HG03342 (cell line): ENCODE results near the gene MICAL3.
"Not testable (repeated sequence)": the region's sequence is repeated elsewhere in the genome, so short reads cannot be mapped to it uniquely, and the experiment has no call there.

Source experiments
- ATAC-seq: cut with Tn5 transposase; IDR thresholded peaks from one replicate; pipeline ENCODE4 v1.9.1; 2021; ENCODE audit warnings: mild to moderate bottlenecking, moderate library complexity; ENCODE audit not compliant: unreplicated experiment

Gene MICAL3

DNA sequence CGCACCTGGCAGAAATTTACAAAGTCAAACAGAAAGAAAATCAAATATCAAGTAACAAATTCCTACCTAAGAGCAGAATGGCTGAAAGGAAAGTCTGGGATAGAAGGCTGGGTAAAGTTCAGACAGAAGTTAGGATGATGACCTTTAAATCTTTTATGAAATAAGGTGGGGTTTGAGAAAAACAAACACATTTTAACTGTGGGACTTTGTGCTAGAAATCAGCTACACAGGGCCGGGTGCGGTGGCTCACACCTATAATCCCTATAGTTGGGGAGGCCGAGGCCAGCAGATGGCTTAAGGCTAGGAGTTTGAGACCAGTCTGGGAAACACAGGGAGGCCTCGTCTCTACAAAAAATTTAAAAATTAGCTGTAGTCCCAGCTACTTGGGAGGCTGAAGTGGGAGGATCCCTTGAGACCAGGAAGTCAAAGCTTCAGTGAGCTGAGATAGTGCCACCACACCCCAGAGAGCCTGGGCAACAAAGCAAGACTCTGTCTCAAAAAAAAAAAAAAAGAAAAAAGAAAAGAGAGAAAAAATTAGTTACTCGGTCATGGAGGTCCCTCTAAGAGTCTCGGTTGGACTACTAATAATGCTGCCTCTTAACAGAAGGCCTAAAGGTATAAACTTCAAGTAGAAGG, 130.3 kb downstream of the MICAL3 start:
- no peak for ATAC-seq

DNA sequence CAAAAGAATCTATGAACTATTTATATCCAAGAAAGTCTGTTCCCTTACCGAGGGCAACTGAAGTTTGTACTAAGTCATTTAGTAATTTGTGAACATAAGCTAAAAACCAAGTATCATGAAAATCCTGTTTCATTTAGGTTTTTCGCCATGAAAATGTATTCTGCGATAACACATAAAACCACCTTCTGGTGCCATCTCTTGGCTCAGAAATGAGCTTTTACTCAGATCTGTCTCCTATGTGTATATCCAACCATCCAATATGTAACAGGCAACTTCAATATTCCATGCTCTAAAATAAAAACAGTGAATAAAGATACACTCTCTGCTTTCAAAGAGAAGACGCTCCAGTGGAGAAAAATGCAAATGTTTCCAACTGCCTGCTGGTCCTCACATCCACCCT, 132.0 kb downstream of the MICAL3 start:
- ATAC-seq = no peak

DNA sequence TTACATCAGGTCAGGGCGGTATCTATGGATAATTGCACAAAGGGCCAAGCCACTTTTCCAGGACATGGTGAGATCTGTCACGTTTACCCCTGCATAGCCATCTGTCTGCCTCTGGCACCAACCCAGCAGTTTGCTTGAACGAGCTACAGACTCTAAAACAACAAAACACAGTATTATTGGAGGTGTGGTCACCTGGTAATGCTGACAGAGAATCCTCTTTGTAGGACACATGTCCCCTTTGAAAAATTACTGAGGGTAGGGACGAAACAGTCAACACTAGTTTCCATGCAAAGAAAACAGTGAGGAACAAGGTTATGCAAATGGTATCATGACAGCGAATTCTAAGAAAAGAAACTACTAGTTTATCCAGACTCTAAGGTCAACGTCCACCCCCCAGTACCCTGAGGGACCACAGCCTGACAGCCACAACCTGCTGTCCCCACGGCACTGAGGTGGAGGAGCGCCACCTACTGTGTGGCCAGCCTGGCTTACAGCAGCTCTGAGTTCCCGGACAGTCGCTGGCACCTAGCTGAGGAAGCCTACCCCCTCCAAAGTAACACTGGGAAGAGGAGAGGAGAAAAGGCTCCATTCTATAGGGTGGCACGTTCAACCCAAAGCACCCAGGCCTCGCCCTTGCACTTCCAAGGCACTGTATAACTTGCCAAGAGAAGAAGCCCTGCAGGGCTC, 132.7 kb downstream of the MICAL3 start:
- ATAC-seq = no peak

DNA sequence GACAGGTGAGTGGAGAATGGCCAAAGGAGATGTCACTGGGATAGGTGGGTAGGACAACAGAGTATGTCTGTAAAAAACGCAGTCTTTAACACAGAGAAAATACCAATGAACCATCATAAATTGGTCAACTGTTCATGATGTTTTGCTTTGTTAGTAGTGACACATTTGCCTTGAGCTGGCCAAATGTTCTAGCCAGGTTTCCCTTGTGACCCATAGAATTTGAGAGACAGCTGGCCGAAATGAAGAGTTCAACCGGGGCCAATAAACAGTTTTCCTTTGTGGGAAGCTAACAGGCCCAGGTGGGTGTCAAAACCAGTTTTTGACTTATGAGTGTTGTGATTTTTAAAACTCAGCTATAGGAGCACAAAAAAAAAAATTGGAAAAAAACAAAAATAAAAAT, 133.5 kb downstream of the MICAL3 start:
- ATAC-seq = no peak

DNA sequence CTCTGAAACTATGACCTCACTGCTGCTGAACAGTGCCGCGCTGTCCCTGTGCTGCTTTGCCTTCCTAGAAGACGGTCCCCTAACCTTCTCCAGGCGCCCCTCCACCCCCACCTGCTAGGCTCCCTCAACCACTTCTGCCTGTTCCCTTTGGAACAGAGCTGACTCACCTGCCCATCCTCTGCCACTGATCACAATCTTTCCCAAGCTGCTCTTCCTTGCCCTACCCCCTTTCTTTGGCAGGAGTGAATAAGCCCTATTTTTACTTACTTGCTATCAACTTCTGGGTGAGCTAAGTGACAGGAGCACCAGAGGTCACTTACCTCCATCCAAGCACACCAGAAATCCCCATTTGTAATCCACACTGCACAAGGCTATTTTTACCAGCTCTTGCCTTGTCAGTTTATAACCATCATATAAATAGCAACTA, 134.1 kb downstream of the MICAL3 start:
- no peak for ATAC-seq

DNA sequence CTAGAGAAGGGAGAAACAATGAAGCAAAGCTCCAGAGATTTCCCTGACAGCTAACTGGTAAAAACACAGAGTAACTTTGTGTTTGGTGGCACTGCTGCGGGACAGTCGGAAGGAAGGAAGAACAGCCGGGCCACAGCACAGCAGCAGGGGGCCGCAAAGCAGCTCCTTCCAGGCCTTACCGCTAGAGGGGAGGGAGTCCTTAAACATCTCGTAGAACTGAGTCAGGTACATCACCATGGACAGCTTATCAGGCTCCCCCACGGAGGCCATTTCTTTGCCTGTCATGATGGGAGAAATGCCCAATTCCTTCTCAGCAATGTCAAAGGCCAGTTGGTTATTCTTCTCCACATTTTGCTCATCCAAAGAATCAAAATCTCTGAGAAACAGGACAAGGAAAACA, 135.5 kb downstream of the MICAL3 start:
- no peak for ATAC-seq

DNA sequence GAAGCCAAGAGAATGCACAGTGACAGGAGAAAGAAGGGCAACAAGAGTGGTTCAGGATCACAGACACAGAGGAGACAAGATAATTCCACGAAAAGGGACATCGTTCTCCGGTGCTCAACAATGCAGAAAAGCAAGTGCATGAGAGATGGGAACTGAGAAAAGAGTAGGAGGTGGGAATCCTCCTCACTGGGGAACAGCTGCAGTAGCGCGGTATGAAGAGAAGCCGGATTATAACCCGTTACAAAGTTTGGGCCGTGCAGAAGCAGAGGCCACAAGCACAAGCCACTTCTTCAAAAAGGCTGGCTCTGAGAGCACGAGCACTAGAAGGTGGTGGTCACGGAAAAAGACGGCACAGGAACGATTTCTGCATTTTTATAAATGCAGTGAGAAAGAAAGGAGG, 135.9 kb downstream of the MICAL3 start:
- ATAC-seq = no peak

DNA sequence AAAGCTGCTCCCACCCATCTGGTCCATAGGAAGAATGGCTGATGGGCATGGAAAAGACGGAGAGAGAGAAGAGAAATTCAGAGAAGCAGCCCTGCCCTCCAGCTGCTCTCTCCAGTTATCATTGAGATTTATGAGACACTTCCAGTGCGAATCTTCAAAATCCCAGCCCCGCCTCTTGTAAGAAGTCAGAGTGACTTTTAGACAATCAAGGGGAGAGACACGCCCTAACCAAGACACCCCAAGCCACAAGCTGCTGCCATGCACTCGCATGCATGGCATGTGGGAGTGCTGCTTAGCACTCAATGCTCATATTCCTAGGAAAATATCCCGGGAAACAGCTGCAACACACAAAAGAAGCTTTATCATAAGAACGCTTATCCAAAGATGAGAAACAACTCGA, 139.5 kb downstream of the MICAL3 start:
- no peak for ATAC-seq

DNA sequence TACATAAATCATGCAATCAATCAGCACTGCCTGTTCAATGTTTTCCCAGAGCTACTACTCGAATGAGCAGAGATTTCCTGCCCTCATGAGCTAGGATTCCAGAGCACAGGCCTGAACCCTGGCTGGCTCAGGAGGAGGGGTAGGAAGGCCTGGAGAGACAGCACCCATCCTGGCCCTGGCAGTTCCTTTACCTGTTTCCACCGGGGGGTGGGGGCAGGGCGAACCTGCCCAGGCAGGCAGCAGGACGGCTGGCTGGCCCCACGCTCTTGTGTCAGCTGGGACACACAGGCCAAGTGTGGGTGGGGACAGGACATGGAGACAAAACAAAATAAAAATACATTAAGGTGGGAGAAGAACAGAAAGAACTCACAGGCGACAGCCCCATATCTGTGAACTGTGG, 140.3 kb downstream of the MICAL3 start:
- no peak for ATAC-seq

DNA sequence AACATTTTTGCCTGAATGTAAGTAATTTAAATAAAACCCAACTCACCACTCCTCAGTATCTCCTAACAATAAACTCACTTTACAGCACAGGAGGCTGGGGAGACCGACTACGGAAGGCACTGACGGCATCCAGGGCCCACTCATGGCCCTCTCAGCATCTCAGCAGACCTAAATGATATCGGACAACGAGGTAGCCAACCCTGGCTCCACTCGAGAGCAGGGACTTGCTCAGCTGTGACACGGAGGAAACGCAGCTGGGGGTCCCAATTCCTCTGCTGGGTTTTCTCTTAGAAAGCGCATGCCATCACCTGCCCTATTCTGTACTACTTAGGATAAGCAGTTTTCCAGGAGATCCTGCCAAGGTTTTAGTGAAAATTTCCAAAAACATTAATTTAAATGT, 141.0 kb downstream of the MICAL3 start:
- no peak for ATAC-seq

DNA sequence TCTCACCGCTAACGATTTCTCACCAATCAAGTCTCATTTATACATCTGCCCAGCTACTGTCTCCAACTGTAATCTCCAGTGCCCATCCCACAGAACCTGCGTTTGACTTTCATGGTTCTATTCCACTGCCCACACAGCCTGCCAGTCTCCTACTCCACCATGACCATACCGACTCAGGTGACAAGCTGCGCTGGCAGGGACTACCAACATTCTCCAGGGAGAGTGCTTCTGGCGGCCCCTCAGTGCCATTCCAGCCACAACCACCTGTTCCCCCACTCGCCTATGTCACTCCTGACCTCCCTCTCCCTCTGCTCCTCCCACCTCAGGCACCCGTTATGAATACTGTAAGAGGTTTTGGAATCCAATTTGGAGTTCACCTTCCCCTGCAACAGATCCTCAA, 141.6 kb downstream of the MICAL3 start:
- no peak for ATAC-seq

DNA sequence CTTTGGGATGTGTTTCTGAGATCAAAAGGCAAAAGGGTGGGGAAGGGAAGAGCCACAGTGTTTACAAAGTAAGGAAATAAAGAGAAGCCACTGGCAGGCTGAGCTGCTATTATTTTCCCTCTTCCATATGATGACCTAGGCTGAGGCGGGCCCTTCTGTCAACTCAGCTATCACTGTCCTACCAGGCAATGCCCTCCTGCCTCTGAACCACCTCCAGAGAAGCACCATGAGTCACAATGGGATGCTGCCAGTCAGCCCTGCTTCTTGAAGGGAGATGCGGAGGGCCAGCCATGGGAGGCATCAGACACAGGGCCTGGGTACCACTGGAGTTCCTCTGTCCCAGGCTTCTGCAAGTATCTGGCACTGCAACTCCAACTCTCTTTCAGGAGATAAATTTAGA, 142.2 kb downstream of the MICAL3 start:
- ATAC-seq = no peak

DNA sequence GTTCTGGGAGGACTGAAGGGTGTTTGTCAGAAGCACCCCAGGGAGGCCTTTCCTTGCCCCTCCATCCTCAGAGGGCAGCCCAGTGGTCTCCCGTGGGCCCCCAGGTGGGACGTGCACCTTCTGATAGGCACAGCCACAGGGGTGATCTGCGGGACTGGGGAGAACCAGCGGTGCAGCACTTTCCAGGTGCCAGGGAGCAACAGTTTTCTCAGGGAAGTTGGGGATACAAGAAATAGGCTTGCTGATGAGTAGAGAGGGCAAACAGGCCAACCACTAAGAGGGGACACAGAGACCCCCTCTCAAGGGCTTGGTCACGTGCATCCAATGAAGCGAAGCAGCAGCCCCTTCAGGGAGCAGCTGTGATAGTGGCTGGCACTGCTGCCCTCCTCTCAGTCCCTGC, 143.0 kb downstream of the MICAL3 start:
- no peak for ATAC-seq

DNA sequence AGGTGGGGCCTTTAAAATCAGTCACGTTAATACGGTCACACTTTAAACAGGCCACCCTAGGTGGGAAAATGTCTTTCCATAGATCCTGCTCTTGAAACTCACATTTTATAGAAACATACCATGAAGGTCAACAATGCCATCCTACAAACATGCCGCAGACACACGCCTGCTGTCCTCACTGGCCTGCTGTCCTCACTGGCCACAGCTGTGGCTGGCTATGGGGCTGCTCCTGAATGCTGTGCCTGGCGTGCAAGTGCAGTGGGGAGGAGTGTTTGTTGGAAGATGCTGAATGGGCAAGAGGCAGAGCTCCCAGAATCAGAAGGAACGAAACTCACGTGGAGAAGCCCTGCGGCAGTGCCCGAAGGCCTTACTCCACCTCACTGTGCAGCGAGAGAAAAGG, 143.9 kb downstream of the MICAL3 start:
- ATAC-seq = no peak

DNA sequence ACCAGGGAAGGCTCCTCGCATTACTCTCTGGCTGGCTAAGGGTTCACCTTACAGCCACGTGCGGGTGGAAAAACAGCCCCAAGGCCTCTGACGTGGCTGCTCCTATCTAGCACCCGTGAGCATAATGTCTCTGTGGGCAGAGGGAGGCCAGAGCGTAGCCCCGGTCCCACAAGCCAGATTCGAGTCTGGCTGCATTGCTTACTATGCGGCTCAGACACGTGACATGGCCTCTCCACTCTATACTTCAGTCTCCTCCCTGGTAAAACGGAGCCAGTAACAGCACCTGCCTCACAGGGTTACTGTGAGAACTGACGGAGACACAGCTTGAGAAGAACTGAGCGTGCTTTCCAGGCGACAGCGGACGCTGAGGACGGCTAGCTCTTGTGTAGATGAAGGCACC, 144.3 kb downstream of the MICAL3 start:
- ATAC-seq = no peak

DNA sequence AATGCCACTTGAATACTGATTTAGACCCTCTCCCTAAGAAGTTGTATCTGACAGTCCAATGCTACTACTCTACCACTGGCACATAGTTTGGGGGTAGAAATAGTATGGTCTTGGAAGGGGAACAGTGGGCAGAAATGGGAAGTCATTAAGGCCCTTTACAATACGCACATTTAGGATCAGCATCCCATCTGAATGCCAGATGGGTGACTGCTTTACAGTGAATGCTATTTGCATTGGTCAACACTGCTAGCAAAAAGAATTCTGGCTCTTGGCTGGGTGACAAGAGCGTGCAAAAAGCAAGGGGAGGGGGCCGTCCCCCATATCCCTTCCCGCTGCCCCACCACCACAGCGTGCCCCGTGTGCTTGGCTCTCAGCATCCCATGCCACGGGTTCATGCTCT, 145.4 kb downstream of the MICAL3 start:
- no peak for ATAC-seq

DNA sequence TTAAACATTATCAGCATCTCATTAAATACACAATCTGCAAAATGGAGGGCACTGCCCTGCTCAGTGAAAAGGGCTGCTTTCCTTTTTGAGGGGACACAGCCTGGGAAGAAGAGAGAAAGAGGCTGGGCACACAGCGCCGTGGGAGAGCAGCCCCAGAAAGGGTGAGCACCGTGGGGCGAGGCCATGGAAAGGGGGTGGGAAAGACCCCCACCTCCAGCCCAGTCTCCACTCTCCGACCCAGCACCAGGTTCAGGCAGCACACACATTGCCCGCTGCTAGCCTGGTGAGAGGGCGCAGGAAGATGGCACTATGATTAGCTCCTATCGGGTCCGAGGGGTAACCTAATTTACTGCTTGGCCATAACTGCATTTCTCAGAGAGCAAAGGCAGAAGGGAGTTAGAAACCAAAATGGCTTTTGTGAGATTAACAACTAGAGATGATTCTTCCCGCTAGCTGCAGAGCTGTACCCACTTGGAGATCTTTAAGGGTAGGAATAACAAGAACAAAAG, 146.1 kb downstream of the MICAL3 start:
- no peak for ATAC-seq

DNA sequence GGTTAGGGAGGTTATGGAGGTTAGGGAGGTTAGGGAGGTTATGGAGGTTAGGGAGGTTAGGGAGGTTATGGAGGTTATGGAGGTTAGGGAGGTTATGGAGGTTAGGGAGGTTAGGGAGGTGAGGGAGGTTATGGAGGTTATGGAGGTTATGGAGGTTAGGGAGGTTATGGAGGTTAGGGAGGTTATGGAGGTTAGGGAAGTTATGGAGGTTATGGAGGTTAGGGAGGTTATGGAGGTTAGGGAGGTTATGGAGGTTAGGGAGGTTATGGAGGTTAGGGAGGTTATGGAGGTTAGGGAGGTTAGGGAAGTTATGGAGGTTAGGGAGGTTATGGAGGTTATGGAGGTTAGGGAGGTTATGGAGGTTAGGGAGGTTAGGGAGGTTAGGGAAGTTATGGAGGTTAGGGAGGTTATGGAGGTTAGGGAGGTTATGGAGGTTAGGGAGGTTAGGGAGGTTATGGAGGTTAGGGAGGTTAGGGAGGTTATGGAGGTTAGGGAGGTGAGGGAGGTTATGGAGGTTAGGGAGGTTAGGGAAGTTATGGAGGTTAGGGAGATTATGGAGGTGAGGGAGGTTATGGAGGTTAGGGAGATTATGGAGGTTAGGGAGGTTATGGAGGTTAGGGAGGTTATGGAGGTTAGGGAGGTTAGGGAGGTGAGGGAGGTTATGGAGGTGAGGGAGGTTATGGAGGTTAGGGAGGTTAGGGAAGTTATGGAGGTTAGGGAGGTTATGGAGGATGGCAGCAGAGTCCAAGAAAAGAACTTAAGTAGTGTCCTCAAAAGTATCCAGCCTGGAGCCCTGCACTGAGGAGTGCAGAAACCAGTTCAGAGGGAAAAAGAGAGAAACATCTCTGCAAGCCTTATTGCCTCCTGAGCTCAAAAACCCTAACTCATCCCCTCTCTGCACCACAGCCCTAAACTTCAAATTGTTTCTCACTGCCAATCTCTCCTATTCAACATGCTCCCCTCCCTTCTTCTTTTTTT, 147.2 kb downstream of the MICAL3 start:
- ATAC-seq = not testable (repeated sequence)

DNA sequence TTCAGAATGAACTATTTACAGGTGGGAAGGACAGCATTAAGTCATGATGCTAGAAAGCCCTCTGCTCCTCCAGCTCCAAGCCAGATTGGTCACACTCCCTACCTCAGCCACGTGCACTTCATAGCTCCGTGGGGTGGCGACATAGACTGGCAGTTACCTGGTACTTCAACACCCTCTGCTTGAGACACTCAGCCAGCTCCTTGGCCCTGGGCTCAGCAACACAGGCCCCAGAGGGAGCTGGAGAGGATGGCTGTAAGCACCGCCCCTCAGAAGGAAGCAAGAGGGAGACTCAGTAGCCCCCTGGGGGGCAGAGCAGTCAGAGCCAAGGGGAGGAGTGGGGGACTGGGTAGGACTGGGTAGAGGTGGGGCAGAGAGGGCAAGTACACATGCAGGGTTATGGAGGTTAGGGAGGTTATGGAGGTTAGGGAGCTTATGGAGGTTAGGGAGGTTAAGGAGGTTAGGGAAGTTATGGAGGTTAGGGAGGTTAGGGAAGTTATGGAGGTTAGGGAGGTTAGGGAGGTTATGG, 148.0 kb downstream of the MICAL3 start:
- ATAC-seq = no peak

DNA sequence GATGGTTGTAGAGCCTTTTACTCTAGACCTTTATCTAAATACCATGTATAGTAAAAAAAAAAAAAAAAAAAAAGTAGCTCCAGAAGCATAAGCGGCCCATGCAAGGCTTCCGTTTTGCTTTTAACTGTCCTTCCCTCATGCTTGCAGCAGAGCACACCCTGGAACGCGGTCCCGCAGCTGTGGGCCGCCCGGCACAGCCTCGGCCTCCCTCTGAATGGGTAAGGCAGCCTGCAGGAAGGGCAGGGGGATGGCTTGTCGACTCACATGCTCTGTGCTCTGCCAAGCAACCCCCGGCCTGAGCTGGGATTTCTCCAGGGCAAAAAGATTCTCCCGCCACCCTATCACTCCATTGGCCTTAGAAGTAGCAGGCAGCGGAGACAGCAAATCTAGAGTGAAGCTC, 148.7 kb downstream of the MICAL3 start:
- no peak for ATAC-seq

DNA sequence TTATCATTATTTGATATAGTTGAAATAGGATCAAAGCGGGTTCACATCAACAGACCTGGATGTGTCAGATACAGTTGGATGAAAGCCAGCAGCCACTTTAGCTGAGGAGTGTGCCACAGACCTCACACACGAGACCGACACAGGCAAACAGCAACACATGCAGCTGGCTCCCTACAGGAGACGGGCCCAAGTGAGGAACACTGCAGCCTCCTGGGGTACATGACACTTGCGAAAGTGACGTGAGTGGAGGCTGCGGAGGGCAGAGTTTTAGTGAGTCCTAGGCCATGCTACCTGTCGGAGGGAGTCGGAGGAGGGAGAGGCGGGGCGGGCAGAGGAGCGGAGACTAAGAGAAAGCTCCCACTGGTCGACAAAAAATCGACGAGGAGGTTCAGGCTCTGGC, 149.2 kb downstream of the MICAL3 start:
- no peak for ATAC-seq
